Caco-2 (cell line): ENCODE data around the gene BFSP1. TPM values are rescaled to one million over a fixed set of nuclear protein-coding genes. Genes with fewer than 3 reads are reported as not detected.

Experiments
- BruUV-seq: library from RNA; stranded (reverse); fragments of 400-500 nt; replicated peaks from 2 replicates; lab custom pipeline; 2021; lab: Mats Ljungman, UMichigan
- CTCF ChIA-PET: fragments of 300-600 bp; sonication (Branson Sonifier 250); formaldehyde crosslinking; loops from one replicate; lab custom pipeline; 2022; ENCODE audit warnings: antibody characterized with exemption; lab: Charles Lee
- POLR2A ChIA-PET: fragments of 300-600 bp; sonication (Branson Sonifier 250); formaldehyde crosslinking; loops from one replicate; lab custom pipeline; 2022; ENCODE audit warnings: antibody characterized with exemption; lab: Charles Lee
- DNase-seq, 2 experiments: peaks; one replicate each; pipeline versions ENCODE4 v3.0.0 to v3.0.0-alpha.2; 2020 to 2022
- H3K27me3 ChIP-seq: replicated peaks from 2 replicates; pipeline ENCODE4 v1.6.0; 2011; ENCODE audit warnings: low read length; ENCODE audit not compliant: control insufficient read depth, insufficient read depth
- H3K36me3 ChIP-seq: 2 replicates; pipeline ENCODE4 v1.5.1; 2011; ENCODE audit warnings: low read length; ENCODE audit not compliant: control insufficient read depth, insufficient read depth
- H3K4me1 ChIP-seq: fragments of 250-450 bp; sonication (Bioruptor Pico); 2 replicates; pipeline ENCODE4 v1.5.1; 2020; ENCODE audit warnings: mild to moderate bottlenecking
- H3K4me3 ChIP-seq: 2 replicates; pipeline ENCODE4 v1.5.1; 2011; ENCODE audit warnings: low read depth, mild to moderate bottlenecking, control low read depth, low read length
- H3K9me3 ChIP-seq: fragments of 250-450 bp; sonication (Bioruptor Pico); 2 replicates; pipeline ENCODE4 v1.5.1; 2020; ENCODE audit warnings: mild to moderate bottlenecking, moderate library complexity
- H3K27ac Mint-ChIP-seq: one replicate; pipeline ENCODE4 v1.8.0; 2022; ENCODE audit warnings: mixed read lengths; ENCODE audit not compliant: unreplicated experiment
- H3K27me3 Mint-ChIP-seq: one replicate; pipeline ENCODE4 v1.8.0; 2022; ENCODE audit warnings: mixed read lengths; ENCODE audit not compliant: insufficient read depth, unreplicated experiment
- H3K36me3 Mint-ChIP-seq: one replicate; pipeline ENCODE4 v1.8.0; 2022; ENCODE audit warnings: mild to moderate bottlenecking, mixed read lengths; ENCODE audit not compliant: insufficient read depth, unreplicated experiment
- H3K4me1 Mint-ChIP-seq: one replicate; pipeline ENCODE4 v1.8.0; 2022; ENCODE audit warnings: low read depth, mixed read lengths; ENCODE audit not compliant: unreplicated experiment
- H3K4me3 Mint-ChIP-seq: one replicate; pipeline ENCODE4 v1.8.0; 2022; ENCODE audit warnings: mild to moderate bottlenecking, moderate library complexity, mixed read lengths; ENCODE audit not compliant: unreplicated experiment
- H3K9me3 Mint-ChIP-seq: one replicate; pipeline ENCODE4 v1.8.0; 2022; ENCODE audit warnings: mixed read lengths; ENCODE audit not compliant: unreplicated experiment
- CTCF ChIP-seq, 2 experiments: fragments of 200-600 bp in 1 of 2; IDR thresholded peaks; 1 replicate in 1 of 2; 2 replicates in 1 of 2; pipeline versions ENCODE4 v1.5.1 to v1.8.0; 2011 to 2022; ENCODE audit warnings: antibody characterized with exemption in 1 of 2, control low read depth in 1 of 2, inconsistent platforms in 1 of 2, low read depth in 1 of 2, low read length in 1 of 2, mild to moderate bottlenecking in 1 of 2, moderate library complexity in 1 of 2; ENCODE audit not compliant: insufficient read depth in 1 of 2, severe bottlenecking in 1 of 2, unreplicated experiment in 1 of 2
- intact Hi-C: fragments of 100-400 bp; cut with micrococcal nuclease; formaldehyde crosslinking; loops from one replicate; pipeline ENCODE4 v1.10.0; 2022; ENCODE audit not compliant: unreplicated experiment
- total RNA-seq: library from RNA; stranded (reverse); gene quantifications from 2 replicates; pipeline ENCODE4 v1.2.3, GENCODE V29; 2022

BFSP1 gene
- total RNA-seq, 1 experiment from 2014 or later: 22.7 TPM

GRCh38 chr20:17545127-17545526 is 13.9 kb upstream of the BFSP1 start:
- no TSS peak for BruUV-seq
- Mint-ChIP-seq H3K4me1 (peaks cover 17% of the 10 kb centered on the region), H3K27ac (peak overlapping the region; percentile 48), H3K9me3 (no peaks in the 10 kb centered on the region), H3K36me3 (peaks cover 4% of the 10 kb centered on the region), H3K4me3 (no peak overlapping the region), H3K27me3 (no peaks in the 10 kb centered on the region)
- TF ChIP-seq CTCF (IDR thresholded peaks at IDR 0.05; ENCODE audit: insufficient read depth in 1 of 2, low read depth in 1 of 2, low read length in 1 of 2, severe bottlenecking in 1 of 2, unreplicated experiment in 1 of 2): no peak
- H3K9me3 ChIP-seq: no peaks in the 10 kb centered on the region
- H3K4me3 ChIP-seq: no peak overlapping the region
- H3K27me3 ChIP-seq: no peaks in the 10 kb centered on the region
- no peak for DNase-seq
- intact Hi-C loops: loop anchor here (1.0 kb wide), 1 partner anchor 24 kb away; no protein-coding TSS in a partner anchor
- CTCF ChIA-PET: interaction anchor here (0.8 to 1.0 kb wide), 2 partner anchors 25 to 66 kb away, joined by 3 read pairs; no protein-coding TSS in a partner anchor
- no peaks in the 10 kb centered on the region for H3K36me3 ChIP-seq
- H3K4me1 ChIP-seq: peaks cover 11% of the 10 kb centered on the region; the same call in 1 of the 2 replicates
- POLR2A ChIA-PET: interaction anchor here (1.1 kb wide), 1 partner anchor 25 kb away, joined by 3 read pairs; the partner anchor contains the start of gene DSTN

GRCh38 chr20:17543531-17544131 is 12.5 kb upstream of the BFSP1 start:
- no peak overlapping the region for H3K4me3 Mint-ChIP-seq
- H3K36me3 ChIP-seq: no peaks in the 10 kb centered on the region
- no peaks in the 10 kb centered on the region for H3K9me3 ChIP-seq
- H3K9me3 Mint-ChIP-seq: no peaks in the 10 kb centered on the region
- intact Hi-C loops: no loop called here
- CTCF ChIA-PET: interaction anchor here (1.2 kb wide), 1 partner anchor 26 kb away, joined by 4 read pairs; the partner anchor contains the start of gene DSTN
- no peak overlapping the region for H3K27ac Mint-ChIP-seq
- TF ChIP-seq CTCF (IDR thresholded peaks at IDR 0.05; ENCODE audit: insufficient read depth in 1 of 2, low read depth in 1 of 2, low read length in 1 of 2, severe bottlenecking in 1 of 2, unreplicated experiment in 1 of 2): no peak
- H3K27me3 Mint-ChIP-seq: no peaks in the 10 kb centered on the region
- no peak overlapping the region for H3K4me3 ChIP-seq
- POLR2A ChIA-PET: no interaction called here
- no TSS peak for BruUV-seq
- H3K36me3 Mint-ChIP-seq: peaks cover 4% of the 10 kb centered on the region
- peaks cover 11% of the 10 kb centered on the region; the same call in 1 of the 2 replicates for H3K4me1 ChIP-seq
- DNase-seq: no peak
- H3K4me1 Mint-ChIP-seq: peaks cover 17% of the 10 kb centered on the region
- no peaks in the 10 kb centered on the region for H3K27me3 ChIP-seq

- Histone ChIP-seq H3K9me3 (no peaks in the 10 kb centered on the region), H3K4me1 (peaks cover 11% of the 10 kb centered on the region; the same call in 1 of the 2 replicates), H3K27me3 (no peaks in the 10 kb centered on the region), H3K36me3 (no peaks in the 10 kb centered on the region), H3K4me3 (no peak overlapping the region)
- H3K27ac Mint-ChIP-seq: no peak overlapping the region
- intact Hi-C loops: no loop called here
- ChIA-PET POLR2A (no interaction called here), CTCF (interaction anchor here (0.6 to 1.2 kb wide), 2 partner anchors 10 to 27 kb away, joined by 3 to 4 read pairs; partner anchors contain the start of gene DSTN)
- no TSS peak for BruUV-seq
- no peaks in the 10 kb centered on the region for H3K27me3 Mint-ChIP-seq
- no peak for TF ChIP-seq CTCF (IDR thresholded peaks at IDR 0.05; ENCODE audit: insufficient read depth in 1 of 2, low read depth in 1 of 2, low read length in 1 of 2, severe bottlenecking in 1 of 2, unreplicated experiment in 1 of 2)
- DNase-seq: no peak
- no peak overlapping the region for H3K4me3 Mint-ChIP-seq
- no peaks in the 10 kb centered on the region for H3K9me3 Mint-ChIP-seq
- H3K36me3 Mint-ChIP-seq: peaks cover 4% of the 10 kb centered on the region
- peaks cover 18% of the 10 kb centered on the region for H3K4me1 Mint-ChIP-seq
Observed at GRCh38 chr20:17542993-17543412, 11.8 kb upstream of the BFSP1 start.
